GM19193 (cell line): ENCODE measurements around the gene UCN2.
A peak's percentile ranks its signal among the peaks of the same experiment; 100 is the strongest.

Experiments used
- POLR2A ChIP-seq: IDR thresholded peaks from 4 replicates; pipeline ENCODE4 v1.6.1; 2011; ENCODE audit not compliant: insufficient read depth, insufficient read length; ENCODE audit errors: extremely low read depth

UCN2 gene, protein sequence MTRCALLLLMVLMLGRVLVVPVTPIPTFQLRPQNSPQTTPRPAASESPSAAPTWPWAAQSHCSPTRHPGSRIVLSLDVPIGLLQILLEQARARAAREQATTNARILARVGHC

DNA sequence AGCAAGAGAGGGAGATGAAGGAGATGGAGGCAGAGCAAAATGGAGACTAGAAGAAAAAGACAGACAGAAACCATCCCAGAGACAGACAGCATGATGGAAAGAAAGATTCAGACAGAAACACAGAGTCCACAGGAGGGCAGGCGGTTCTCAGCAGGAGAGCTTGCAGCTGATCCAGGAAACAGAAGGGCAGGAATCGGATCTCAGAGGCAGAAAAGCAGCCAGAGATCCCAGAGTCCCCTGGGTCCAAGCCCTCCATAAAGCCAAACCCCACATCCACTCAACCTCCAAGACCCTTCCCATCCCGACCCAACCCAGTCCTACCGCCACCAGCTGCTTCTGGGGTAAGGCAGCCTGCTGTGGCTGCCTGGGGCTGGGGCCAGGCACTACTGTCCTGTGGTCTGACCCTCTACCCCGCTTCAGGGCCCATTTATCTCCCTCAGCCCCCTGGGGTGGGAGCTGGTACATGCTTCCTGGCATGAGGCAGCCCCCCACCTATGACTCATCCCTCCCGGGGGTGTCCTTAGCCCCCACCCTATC, at the start of gene UCN2:
TSS of gene UCN2 (minus strand) at position 400 of the 537 bp plus-strand sequence. CDS start 657 bp downstream, outside the sequence.
- no peak for TF ChIP-seq POLR2A

DNA sequence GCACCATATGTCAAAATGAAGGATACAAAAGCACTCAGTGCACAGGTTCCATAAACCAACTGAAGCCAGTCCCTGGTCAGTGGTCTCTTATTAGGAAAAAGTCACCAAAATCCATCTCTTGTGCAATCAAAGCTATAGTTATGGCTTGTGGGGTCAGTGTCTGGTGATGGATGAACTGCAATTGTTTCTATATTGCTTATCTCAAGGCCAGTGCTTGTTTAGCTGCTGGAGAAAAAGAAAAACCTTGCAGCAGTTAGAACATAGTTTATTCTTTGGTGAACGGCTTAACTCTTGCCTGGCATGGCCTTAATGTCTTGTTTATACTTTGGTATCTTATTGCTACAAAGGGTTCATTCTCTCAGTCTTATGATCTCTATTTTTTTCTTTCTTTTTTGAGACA, 48.7 kb upstream of the UCN2 start:
- no peak for TF ChIP-seq POLR2A

DNA sequence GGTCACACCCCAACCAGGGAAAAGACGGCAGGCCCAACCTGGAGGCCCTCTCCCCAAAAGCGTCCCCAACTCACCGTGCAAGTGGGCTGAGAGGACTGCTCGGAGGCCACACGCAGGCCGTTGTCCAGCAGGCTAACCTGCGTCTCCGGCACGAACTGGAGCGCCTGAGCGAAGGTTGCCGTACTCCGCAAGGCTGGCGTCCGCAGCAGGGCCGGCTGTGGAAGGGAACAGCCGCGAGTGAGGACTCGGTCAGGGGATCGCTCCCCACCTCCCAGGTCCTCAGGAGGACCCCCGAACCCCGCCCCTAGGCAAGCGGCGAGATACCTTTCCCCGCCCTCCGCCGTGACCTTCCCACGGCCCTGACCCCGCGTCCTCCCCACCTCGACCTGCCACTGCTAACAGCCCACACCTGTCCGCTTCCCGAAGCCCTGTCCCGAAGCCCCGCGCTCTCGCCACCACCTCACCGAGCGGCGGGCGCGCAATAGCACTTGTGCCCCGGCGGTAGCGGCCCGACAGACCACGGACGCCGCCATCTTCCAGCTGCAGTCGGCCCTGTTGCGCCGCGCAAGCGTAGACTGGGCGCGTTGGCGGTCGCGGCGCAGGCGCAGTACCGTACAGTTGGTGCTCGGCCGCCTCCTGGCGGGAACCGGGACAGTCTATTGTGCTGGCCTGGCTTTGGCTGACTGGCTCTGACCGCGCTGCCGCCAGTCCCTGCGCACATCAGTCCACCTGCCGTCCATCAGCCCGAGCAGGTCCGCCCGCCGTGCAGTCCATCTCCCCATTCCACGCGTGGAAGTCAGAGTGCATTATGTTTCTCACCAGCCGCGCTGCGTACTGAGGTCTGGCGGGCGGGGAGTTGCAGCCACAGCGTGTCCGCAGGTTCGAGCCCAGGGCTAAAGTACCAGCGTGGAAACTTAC, 45.8 kb upstream of the UCN2 start, which contains the start of gene UQCRC1:
TSS of gene UQCRC1 (minus strand) at position 559 of the 918 bp plus-strand sequence. CDS start at position 533, 26 bp downstream.
- TF ChIP-seq POLR2A = peak; percentile 97

DNA sequence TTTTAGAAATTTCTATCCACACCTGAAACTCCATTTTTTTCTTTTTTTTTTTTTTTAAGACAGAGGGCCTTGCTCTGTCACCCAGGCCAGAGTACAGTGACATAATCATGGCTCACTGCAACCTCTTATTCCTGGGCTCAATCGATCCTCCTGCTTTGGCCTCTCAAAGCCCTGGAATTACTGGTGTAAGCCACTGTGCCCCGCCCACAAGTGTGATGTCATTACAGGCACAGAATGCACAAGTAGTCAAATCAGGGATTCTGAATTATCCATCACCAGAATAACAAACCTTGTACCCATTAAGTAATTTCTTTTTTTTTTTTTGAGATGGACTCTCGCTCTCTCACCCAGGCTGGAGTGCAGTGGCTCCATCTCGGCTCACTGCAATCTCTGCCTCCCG, 43.9 kb upstream of the UCN2 start:
- no peak for TF ChIP-seq POLR2A

DNA sequence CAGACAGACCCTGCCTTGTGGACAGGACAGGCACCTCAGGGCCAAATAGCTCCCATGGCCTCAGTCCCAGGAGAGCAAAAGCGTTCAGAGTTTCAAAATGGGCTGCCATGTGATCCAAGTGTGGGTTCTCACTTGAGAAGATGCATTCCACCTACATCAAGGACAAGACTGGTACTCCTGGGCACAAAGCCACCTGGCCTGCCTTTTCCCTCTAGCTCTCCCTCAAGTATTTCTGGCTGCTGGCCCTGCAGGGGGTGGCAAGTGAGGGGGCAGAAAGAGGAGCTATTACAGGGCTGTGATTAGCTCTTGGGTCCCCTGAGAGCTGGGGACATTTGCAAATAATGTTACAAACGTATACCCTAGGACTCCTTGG, 38.0 kb upstream of the UCN2 start:
- no peak for TF ChIP-seq POLR2A

DNA sequence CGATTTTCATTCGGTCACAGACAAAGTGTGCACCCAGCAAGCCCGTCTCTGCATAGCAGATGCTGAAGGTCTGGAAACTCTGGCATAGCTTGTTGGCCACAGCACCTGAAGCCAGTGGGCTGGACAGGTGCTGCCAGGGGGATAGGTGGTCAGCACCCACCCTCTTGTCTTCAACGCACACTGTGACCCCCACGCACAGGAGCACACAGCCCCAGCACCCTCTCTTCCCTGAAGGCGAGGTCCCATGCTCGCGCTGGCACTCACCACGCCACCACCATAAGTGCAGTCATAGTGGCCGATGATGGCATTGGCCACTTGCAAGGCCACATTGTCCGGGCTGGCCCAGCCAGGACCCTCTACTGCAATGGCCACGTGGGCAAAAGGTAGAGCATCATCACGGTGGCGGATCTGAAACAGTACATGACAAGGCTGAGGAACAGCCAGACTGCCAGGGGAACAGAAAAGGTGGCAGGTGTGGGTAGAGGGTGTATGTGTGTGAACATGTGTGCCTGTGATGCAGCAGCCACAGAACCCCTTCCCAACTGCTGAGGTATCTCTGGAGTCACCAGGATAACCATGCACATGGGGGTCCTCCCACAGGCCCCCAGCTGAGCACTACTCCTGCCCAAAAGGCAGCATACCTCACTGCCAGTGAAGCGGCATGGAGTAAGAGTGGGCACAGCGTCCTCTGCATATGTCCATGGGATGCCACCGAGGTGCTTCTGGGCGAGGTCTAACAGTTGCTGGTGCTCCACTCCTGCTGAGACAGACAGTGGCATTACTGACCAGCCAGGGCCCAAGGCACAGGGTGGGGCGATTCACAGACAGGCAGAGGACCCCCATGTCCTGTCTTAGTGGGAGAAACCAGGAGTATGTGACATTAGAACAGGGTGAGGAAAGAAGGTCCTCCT, 37.4 kb upstream of the UCN2 start:
- no peak for TF ChIP-seq POLR2A

DNA sequence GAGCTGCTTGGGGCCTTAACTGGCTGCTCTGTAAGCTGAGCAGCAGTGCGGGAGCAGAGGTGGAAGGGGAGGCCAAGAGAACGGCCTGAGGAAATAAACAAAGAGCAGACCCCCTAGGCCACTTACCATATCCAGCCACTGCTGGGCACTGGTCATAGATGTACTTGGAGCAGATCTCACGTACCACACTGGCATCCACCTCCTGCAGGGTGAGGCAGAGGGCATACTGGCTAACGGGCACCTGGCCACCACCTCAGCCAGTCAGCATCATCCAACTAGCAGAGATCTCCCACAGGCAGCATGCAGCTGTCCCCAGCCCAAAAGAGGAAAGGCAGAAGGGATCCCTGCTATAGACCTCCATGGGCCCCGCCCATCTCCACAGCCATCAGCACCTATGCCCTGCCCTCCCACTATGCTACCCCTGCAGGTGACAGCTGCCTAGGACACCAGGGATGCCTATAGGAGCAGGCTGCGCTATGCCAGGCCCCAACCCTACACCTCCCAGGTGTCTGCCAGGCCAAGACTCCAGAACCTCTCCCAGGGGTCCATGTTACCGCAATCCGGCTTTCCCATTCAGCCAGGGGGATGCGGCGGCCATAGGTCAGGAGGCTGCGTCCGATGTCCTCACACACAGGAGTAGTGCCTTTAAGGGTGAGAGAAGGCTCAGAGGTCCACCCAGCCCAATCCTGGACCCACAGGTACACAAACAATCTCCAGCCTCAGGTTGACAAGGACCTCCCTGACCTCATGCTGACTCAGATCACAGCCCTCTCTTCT, 36.1 kb upstream of the UCN2 start:
- TF ChIP-seq POLR2A = no peak

DNA sequence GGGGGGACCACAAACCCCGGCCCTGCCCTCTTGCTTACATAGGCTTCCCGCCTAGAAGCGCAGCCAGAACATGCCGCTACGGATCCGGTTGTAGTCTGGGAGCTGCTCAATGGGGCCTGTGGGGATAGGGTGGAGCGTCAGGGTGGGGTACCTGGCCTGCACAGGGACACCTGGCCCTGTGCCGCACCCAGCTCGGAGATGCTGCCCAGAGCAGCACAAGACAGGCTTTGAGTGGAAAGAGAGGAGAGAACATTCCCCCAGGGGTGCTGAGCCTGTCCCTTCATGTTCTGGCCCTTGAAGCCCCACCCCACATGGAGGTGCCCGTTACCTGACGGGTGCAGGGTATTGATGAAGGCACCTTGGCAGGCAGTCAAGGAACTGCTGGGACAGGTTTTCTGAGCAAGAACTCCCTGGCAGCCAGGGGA, 35.5 kb upstream of the UCN2 start:
- no peak for TF ChIP-seq POLR2A

DNA sequence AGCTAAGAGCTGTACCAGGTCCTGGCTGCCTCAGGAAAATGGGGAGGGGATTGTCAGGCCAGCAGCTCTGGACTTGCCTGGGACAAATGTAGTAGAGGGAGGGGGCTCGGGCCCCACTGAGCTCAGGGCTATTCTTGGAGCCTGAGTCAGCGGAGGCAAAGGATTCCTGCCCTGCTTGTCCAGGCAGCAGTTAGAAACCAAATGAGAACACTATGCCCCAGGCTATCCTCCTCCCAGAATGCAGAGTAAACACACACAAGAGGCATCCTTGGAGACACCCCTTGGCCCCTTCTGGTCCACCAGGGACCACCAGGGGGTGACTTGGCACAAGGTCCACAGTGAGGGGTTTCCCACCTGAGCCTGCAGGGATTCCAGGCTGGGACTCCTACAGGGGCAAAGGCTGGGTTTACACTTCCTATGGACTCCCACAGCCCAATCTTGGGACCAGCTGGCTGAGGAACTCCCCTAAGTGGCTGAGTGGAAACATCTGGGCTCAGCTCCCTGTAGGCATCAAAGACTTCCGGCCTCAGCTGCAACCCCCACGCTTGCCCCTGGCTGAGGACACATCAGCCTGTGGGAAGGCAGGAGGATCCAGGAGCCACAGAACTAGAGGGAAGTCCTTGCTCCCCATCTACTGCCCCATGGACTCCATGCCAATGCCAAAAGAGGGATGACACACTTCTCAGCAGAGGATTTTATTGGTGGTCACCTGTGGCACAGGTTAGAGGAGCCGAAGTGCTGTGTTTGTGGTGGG, 34.9 kb upstream of the UCN2 start:
- TF ChIP-seq POLR2A = no peak

DNA sequence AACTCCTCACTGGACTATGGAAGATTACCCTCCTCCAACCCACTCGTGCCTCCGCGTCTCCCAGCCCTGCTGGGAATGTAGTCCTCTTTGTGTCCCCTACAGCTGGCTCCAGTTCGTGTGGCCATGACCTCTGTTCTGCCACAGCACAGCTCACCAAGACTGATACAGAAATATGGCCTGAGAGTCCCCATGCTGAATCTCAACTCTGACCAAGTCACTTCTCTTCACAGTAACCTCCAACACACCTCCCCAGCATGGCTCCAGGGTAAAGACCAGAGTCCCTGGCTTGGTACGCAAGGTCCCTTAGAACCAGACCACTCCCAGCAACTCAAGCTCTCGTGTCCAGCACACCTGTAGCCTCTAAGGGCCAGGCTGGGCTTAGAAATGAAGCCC, 33.8 kb upstream of the UCN2 start:
- TF ChIP-seq POLR2A = no peak

DNA sequence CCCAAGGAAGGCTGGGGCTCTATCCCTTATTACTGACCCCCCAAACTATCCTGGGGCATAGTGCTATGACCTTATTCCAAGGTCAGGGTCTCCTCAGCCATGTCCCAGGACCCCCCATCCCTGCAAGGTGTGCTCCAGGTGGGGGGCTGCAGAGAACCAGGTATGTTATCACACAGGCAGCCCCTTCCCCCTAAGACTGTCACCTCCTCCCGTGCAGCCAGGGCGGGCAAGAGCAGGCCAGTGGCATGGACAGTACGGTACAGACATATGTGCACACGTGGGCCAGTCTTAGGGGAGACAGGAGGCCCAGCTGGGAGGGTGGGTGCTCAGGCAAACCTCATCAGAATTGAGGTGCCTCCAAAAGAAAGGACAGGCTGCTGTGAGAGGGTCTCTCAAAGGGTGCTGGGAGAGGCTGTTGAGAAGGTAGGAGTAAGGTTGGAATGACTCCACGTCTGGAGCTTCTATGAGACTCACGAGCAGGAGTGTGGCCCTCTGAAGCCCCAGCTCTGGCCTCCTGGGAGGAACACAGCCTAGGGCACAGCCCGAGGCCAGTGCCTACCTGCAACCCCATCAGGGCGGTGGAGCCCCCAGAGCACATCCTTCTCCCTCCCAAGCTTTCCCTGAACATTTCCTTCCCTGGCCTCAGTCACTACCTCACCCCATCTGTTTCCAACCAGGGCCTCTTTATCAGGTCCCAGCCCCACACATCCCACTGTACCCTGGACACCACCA, 33.3 kb upstream of the UCN2 start:
- TF ChIP-seq POLR2A = no peak

DNA sequence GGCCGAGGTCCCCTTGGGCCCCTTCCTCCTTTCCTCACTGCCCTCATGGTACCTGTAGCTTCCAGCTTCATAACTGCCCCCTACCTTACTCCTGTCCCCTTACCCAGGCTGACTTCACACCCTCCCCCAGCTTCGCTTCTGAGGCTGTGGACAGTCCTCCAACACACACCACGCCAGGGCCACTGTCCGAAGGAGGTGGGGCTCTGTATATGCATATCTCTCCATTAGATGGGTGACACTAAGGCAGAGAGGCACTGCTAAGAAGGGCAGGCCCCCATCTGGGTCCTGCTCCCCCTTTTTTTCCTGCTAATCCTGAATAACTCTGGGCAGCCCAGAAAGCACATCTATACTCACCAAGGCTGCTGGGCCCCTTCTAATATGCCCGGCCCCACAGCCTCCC, 32.6 kb upstream of the UCN2 start:
- no peak for TF ChIP-seq POLR2A
